Adrenal gland (tissue), 5 donors: Measurements from ENCODE around the gene PTPRN2.
"Not testable (repeated sequence)": the region's sequence is repeated elsewhere in the genome, so short reads cannot be mapped to it uniquely, and the experiment has no call there.

Experiments used
- POLR2A ChIP-seq, 2 donors: fragments of 450-650 bp; IDR thresholded peaks; one replicate each; pipeline ENCODE4 v1.6.1; 2017; ENCODE audit warnings: antibody characterized with exemption in 2 of 2, mild to moderate bottlenecking in 2 of 2, moderate library complexity in 1 of 2
- TF ChIP-seq, protein P1 (sequence below), 6 experiments: fragments of 450-650 bp in 4 of 6; fragments of 200-600 bp in 2 of 6; sonication (generic) in 1 of 6; IDR thresholded peaks; 1 replicate in 5 of 6; 2 replicates in 1 of 6; pipeline versions ENCODE4 v1.5.1 to v1.8.0; 2016 to 2021; ENCODE audit warnings: antibody characterized with exemption in 6 of 6, mild to moderate bottlenecking in 2 of 6, moderate library complexity in 1 of 6
- donor health status: DM: no; HTN: no; CAD: no.

DNA sequence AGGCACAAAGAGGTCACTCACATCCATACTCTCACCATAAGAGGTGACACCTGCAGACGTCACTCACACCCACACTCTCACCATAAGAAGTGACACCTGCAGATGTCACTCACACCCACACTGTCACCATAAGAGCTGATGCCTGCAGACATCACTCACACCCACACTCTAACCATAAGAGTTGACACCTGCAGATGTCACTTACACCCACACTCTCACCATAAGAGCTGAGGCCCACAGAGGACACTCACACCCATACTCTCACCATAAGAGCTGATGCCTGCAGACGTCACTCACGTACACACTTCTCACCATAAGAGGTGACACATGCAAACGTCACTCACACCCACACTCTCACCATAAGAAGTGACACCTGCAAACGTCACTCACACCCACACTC is 255.1 kb downstream of the PTPRN2 start:
- TF ChIP-seq, protein P1, sequence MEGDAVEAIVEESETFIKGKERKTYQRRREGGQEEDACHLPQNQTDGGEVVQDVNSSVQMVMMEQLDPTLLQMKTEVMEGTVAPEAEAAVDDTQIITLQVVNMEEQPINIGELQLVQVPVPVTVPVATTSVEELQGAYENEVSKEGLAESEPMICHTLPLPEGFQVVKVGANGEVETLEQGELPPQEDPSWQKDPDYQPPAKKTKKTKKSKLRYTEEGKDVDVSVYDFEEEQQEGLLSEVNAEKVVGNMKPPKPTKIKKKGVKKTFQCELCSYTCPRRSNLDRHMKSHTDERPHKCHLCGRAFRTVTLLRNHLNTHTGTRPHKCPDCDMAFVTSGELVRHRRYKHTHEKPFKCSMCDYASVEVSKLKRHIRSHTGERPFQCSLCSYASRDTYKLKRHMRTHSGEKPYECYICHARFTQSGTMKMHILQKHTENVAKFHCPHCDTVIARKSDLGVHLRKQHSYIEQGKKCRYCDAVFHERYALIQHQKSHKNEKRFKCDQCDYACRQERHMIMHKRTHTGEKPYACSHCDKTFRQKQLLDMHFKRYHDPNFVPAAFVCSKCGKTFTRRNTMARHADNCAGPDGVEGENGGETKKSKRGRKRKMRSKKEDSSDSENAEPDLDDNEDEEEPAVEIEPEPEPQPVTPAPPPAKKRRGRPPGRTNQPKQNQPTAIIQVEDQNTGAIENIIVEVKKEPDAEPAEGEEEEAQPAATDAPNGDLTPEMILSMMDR (IDR thresholded peaks at IDR 0.05): not testable (repeated sequence)
- not testable (repeated sequence) for TF ChIP-seq POLR2A (IDR thresholded peaks at IDR 0.05)
